ENCODE data around the gene RELT. TPM values are rescaled to one million over a fixed set of nuclear protein-coding genes. Genes with fewer than 3 reads are reported as not detected.
"Not testable (repeated sequence)": the region's sequence is repeated elsewhere in the genome, so short reads cannot be mapped to it uniquely, and the experiment has no call there.

Gene RELT
- total RNA-seq, 1 donor from 2014 or later: 3.8 TPM

DNA sequence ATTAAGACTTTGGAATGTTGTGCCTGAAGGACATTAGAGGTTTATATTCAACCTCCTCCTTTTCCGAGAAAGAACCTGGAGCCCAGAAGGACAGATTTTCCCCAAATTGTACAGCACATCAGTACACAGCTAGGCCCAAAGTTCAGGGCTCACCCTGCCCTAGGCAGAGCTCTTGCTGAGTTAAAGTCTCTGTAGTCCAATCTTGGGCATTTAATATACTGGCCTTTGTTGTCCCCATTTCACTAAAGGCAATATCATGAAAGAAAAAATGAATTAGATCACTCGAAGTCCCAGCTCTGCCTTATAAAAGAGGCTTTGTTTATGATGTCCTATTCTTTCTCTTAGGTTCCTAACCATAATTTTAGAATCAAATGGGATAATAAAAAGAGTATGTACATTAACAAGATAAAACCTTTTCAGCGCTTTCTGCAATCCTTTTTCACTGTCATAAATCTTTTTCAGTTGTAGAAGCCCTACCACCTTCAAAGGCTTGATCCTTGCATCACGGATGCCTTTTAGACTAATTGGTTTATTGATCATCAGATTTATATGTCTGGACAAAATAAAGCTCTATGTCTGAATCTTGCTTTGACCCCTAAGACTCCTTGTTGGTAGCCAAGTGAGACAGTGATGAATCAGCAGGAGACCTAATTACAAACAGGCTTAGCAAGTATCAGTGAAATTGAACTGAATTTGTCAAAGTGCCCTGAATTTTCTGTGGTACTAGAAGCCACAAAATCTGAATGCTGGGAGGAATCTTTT is 39.8 kb downstream of the RELT start:
- intact Hi-C loops (cut with DNase I): no loop called here
- DNase-seq (ENCODE audit: low spot score): no peak

DNA sequence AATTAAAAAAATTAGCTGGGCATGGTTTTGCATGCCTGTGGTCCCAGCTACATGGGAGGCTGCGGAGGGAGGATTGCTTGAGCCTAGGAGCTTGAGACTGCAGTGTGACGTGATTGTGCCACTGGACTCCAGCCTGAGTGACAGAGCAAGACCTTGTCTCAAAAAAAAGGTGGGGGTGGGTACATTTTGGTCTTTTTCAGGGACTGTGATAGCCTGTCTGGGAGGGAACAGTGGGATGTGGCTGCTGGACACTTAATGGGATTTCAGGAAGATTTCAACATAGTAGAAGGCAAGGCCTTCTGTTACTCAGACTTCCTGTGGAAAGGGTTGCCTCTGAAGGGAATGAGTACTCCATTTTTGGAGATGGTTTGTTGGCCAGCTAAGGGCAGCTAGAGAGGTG is 40.6 kb downstream of the RELT start:
- DNase-seq (ENCODE audit: low spot score): no peak
- intact Hi-C loops (cut with DNase I): no loop called here

DNA sequence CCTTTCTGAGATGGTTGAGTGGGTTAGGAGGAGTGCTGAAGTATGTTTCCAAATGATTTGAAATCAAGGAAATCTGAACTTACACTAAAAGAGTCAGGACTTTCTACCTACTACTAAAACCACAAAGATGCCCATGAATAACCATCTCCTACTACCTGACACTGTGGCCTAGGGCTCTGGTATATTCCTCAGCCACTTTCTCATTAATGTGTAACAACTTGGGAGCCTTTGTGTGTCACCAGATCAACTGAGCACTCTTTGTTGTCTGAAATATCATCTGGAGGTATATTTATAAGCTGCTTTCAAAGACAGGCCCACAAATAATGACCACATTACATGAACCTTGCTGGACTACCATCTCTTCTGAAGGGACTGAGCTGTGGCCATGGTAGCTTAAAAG is 43.9 kb downstream of the RELT start:
- intact Hi-C loops (cut with DNase I): no loop called here
- no peak for DNase-seq (ENCODE audit: low spot score)

DNA sequence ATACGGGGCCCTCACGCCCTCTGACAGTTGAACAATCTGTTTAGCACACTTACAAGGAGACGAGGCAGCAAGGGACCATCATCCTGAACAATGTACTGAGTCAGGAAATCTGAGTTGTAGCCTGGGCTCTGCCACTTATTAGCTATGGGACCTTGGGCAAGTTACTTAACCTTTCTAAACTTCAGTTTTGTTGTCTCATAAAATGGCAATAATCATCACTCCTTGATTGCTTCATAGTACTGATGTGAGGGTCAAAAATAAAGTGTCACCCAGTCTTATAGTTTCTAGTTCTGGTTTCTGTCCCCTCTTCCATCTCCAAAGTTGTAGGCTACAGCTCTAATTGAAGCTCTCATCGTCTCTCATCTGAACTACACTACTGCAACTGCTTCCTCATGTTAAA is 46.7 kb downstream of the RELT start:
- intact Hi-C loops (cut with DNase I): no loop called here
- no peak for DNase-seq (ENCODE audit: low spot score)

DNA sequence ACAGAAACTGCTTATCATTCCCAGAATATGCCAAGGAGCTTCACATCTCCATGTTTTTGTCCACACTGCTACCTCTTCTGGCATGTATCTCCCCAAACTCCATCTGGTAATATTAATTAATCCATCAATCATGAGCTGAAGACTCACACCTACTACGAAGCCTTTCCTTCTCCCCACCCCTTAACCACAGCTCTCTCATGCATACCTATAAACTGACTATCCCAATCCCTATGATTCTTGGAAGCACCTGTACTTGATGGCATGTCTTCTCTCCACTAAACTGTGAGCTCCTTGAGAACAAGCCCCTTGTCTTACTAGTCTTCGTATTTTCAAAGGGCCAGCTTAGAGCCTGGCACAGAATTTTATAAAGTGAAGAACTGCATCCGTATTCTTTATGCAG is 47.3 kb downstream of the RELT start:
- intact Hi-C loops (cut with DNase I): no loop called here
- no peak for DNase-seq (ENCODE audit: low spot score)

DNA sequence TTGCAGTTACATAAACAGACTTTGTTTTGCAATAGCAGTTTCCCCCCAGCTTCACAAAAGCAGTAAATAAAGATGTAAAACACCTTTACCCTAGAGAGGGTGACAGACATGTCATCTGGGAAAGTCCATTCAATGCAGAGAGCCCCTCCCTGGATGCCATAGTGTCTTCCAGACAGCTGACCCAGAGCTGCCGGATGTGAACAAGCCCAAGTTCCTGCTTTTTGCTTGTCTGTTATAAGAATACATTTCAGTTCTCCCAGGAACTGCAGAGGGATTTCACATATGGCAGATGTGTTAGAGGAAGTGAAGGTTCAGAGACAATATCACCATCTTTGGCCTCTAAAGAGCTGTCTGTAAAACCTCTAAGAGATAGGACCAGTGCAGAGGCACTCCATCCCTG is 48.9 kb downstream of the RELT start:
- intact Hi-C loops (cut with DNase I): no loop called here
- no peak for DNase-seq (ENCODE audit: low spot score)

DNA sequence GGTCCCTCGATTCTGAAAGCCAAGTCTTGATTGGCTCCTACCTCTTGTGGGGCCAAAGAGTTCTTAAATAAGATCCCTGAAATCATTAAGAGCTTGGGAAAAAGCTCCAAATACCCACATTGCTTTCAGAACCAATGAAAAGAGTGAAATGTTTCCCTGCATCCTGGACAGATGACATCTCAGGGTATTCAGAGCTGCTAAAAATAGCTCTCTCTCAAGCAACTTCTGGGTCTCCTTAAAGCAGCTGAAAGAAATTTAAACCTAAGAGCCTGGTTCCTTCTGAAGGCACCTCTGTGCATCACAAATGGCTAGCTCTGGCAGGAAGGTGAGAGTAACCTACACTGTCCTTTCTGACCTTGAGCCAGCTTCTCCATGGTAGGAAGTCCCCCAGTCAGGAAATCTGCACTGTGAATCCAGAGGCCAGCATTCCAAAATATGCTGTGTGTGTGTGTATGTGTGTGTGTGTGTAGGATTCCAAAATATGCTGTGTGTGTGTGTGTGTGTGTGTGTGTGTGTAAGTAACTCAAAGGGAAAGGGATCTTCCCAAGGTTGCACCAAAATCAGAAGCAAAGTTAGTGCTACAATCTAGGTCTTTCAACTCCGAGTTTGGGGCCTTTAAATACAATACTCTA is 50.1 kb downstream of the RELT start:
- intact Hi-C loops (cut with DNase I): no loop called here
- no peak for DNase-seq (ENCODE audit: low spot score)

GRCh38 chr11:73428227-73428626 is 52.0 kb downstream of the RELT start:
- intact Hi-C loops (cut with DNase I): no loop called here
- DNase-seq (ENCODE audit: low spot score): no peak

DNA sequence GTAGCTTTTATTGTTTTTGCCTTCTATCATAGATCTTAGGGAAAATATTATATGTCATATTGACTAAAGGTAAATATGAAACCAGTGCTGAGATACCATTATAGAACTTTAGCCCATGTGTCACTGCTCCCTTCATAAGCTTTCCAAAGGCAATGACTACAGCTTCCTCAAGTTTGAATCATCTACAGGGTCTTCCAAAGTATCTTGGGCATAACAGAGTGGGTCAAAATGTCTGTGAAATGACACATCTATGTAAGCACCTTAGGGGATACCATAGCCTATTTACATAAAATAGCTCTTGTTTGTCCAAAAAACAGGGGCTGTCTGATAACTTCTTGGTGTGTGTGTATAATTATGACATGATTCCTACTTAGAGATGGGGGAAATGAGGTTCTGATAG is 52.5 kb downstream of the RELT start:
- DNase-seq (ENCODE audit: low spot score): no peak
- intact Hi-C loops (cut with DNase I): no loop called here

GRCh38 chr11:73429121-73429750 is 53.0 kb downstream of the RELT start:
- intact Hi-C loops (cut with DNase I): no loop called here
- DNase-seq (ENCODE audit: low spot score): no peak

DNA sequence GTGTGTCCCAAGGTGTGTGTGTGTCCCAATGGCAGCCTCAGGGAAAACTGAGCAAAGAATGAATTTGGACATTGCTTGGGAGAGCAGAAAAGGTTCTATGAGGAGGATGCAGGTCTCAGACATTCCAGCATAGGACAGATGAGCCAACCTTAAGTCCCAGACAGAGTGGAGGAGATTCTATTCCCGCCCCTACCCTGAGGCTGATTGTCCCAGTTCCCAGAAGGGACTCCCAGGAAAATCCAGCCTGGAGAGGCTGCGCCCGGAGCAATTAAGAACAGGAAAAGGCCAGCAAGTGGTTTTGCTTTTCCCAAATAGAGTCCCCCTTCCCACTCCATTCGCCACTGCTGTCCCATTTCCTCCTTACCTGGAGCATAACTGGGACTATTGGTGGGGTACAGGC is 54.1 kb downstream of the RELT start:
- DNase-seq (ENCODE audit: low spot score): no peak
- intact Hi-C loops (cut with DNase I): no loop called here

DNA sequence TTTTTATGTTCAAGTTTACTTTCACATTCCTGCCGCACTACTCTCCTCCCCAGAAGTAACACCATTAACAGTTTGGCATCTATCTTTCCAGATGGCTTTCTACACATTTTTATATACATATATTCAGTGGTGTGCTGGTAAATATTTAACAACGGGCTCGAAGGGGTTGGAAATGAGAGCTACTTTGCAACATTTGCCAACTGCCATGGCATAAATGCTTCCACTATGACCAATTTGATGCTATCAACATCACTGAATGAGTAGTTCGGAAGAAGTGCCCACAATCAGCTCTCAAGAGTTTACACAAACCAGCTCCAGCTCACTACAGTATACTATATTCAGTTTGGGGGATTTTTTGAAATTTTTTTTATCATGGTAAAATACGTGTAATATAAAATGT is 55.2 kb downstream of the RELT start:
- DNase-seq (ENCODE audit: low spot score): no peak
- intact Hi-C loops (cut with DNase I): no loop called here

DNA sequence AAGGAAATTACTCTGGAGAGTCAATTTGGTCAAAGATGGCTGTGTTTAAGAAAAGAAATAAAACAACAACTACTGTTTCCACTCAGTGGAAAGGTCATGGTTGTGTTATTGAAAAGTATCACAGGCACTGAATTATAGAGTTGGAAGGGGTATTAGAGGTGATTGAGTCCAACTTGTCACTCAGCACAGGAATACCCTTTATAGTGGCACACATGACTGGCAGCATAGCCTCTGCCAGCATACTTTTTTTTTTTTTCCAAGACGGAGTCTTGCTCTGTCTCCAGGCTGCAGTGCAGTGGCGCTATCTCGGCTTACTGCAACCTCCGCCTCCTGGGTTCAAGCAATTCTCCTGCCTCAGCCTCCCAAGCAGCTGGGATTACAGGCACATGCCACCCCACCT is 60.7 kb downstream of the RELT start:
- DNase-seq (ENCODE audit: low spot score); intact Hi-C loops (cut with DNase I): not testable (repeated sequence)

DNA sequence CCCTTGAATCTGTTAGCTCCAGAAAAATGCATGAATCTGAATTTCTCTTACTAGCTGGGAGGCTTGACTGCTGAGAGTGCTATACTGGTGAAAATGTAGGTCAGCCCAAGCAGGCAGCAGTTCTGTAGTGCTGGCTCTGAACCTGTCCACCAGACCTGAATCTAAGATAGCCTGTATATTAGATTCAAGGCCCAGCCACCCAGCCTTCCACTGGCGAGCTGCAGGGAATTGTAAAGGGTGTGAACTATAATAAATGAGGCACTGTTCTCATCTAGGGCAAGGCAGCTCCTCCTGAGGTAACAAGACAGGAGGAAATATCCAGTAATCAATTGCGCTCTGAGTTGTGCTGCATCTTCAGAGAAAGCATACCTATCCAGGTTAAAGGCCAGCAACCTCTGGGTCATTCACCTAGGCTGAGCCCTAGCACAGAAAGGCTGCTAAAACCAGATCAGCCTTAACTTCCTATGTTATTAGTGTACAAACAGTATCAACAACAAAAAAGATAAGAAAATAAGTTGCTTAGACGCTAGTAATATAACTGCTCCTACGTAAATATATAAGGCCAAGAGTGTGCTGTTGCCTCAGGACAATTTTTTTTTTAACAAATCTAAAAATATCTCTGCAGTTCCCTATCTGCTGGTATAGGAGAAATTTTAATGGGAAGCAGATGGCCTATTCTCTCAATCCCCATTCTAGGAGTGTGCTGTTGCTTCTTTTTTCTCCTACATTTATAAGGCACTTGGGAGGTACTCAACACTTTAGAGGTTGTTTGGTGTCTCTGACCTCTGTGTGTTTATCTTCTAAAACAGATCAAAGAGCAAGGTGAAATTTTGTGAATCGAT is 63.0 kb downstream of the RELT start:
- no peak for DNase-seq (ENCODE audit: low spot score)
- intact Hi-C loops (cut with DNase I): no loop called here

- no peak for DNase-seq (ENCODE audit: low spot score)
- intact Hi-C loops (cut with DNase I): no loop called here
These were observed 69.8 kb downstream of the RELT start for GRCh38 chr11:73445980-73446379.

DNA sequence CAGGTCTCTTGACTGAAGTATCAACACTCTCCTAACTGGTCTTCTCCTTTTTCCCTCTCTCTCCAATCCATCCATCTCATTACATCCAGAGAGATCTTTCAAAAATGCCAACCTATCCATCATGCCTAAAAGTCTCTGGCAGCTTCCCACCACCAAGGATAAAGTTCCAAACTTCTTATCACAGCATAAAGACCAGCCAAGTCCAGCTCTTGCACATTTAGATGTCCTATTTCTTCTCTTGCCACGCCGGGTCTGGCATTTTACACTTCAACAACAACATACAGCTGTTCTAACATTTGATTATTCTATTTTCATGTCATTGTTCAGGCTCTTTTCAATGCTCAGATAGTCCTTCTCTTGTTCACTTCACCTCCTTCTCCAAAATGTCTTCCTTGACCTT is 70.6 kb downstream of the RELT start:
- intact Hi-C loops (cut with DNase I): no loop called here
- no peak for DNase-seq (ENCODE audit: low spot score)

All from cardiac septum (tissue), 1 donor.